HepG2 (cell line): ENCODE measurements around the gene ARHGAP26. TPM values are rescaled to one million over a fixed set of nuclear protein-coding genes. Genes with fewer than 3 reads are reported as not detected.

Source experiments
- ATAC-seq: fragments of 200-7000 bp; cut with Tn5 transposase; 3 replicates; pipeline ENCODE4 v1.9.1; 2020; ENCODE audit warnings: mild to moderate bottlenecking, moderate library complexity
- BruUV-seq: library from RNA; stranded (reverse); fragments of 400-500 nt; replicated peaks from 2 replicates; lab custom pipeline; 2021; lab: Mats Ljungman, UMichigan
- CTCF ChIA-PET: fragments of 300-600 bp; formaldehyde crosslinking; extraction: SDS; loops from one replicate; lab custom pipeline; 2021; ENCODE audit warnings: low total read pairs, inconsistent platforms, low intra/inter-chr PET ratio; lab: Yijun Ruan, JAX
- POLR2A ChIA-PET: fragments of 350-600 bp; sonication (Branson Sonifier 250); formaldehyde crosslinking; loops from one replicate; lab custom pipeline; 2020; ENCODE audit warnings: antibody characterized with exemption, inconsistent platforms; lab: Yijun Ruan, JAX
- DNase-seq: peaks from one replicate; pipeline ENCODE4 v3.0.0-alpha.2; 2015; ENCODE audit warnings: low spot score
- FAIRE-seq: peaks from 3 replicates; lab custom pipeline; 2011; peaks lifted over from hg19 to GRCh38; lab: Jason Lieb, UNC
- H2AFZ ChIP-seq: one replicate; pipeline ENCODE4 v1.6.1; 2011; ENCODE audit warnings: low read length, inconsistent platforms
- H3K27ac ChIP-seq: fragments of 300-600 bp; 3 replicates; pipeline ENCODE4 v1.8.0; 2011; ENCODE audit warnings: mixed run types, mild to moderate bottlenecking, mixed read lengths, low read length, inconsistent platforms; ENCODE audit not compliant: insufficient read depth; ENCODE audit errors: extremely low read length
- H3K27me3 ChIP-seq, 2 experiments: fragments of 200-600 bp in 1 of 2; 2 replicates in 1 of 2; 3 replicates in 1 of 2; pipeline versions ENCODE4 v1.6.0 to v1.8.0; 2011; ENCODE audit warnings: low read length in 2 of 2, mild to moderate bottlenecking in 2 of 2, moderate library complexity in 2 of 2, inconsistent platforms in 1 of 2; ENCODE audit not compliant: insufficient read depth in 2 of 2, control insufficient read depth in 1 of 2
- H3K36me3 ChIP-seq, 2 experiments: fragments of 200-600 bp in 1 of 2; replicated peaks in 1 of 2; 2 replicates in 1 of 2; 3 replicates in 1 of 2; pipeline versions ENCODE4 v1.5.1 to v1.8.0; 2011; ENCODE audit warnings: low read length in 2 of 2, inconsistent platforms in 1 of 2; ENCODE audit not compliant: insufficient read depth in 2 of 2, control insufficient read depth in 1 of 2
- H3K4me1 ChIP-seq: 2 replicates; pipeline ENCODE4 v1.5.1; 2012; ENCODE audit warnings: low read length, inconsistent platforms; ENCODE audit not compliant: insufficient read depth
- H3K4me2 ChIP-seq: 2 replicates; pipeline ENCODE4 v1.6.0; 2011; ENCODE audit warnings: low read depth, low read length, inconsistent platforms
- H3K4me3 ChIP-seq, 3 experiments: fragments of 200-600 bp in 1 of 3; sonication (generic), shearing (Covaris generic) in 1 of 3; replicated peaks in 1 of 3; 2 replicates each; pipeline ENCODE4 v1.5.1; 2011 to 2016; ENCODE audit warnings: low read length in 3 of 3, inconsistent platforms in 2 of 3, low read depth in 2 of 3, mild to moderate bottlenecking in 2 of 3, control low read depth in 1 of 3, mixed read lengths in 1 of 3; ENCODE audit not compliant: insufficient read depth in 1 of 3
- H3K79me2 ChIP-seq: one replicate; pipeline ENCODE4 v1.6.1; 2011; ENCODE audit warnings: low read length, inconsistent platforms; ENCODE audit not compliant: insufficient read depth
- H3K9ac ChIP-seq: 2 replicates; pipeline ENCODE4 v1.6.0; 2011; ENCODE audit warnings: mild to moderate bottlenecking, low read depth, low read length, inconsistent platforms; ENCODE audit not compliant: insufficient read depth
- H3K9me3 ChIP-seq: 2 replicates; pipeline ENCODE4 v1.5.1; 2012; ENCODE audit warnings: mild to moderate bottlenecking, low read length
- H4K20me1 ChIP-seq: 2 replicates; pipeline ENCODE4 v1.6.0; 2011; ENCODE audit warnings: inconsistent platforms, mild to moderate bottlenecking, low read length, moderate library complexity; ENCODE audit not compliant: insufficient read depth
- MIER2 ChIP-seq: IDR thresholded peaks from 2 replicates; pipeline ENCODE4 v1.6.1; 2016; ENCODE audit warnings: missing biosample characterization, missing genetic modification reagents
- NR2F6 ChIP-seq, 2 experiments: IDR thresholded peaks; 2 replicates each; pipeline ENCODE4 v1.6.1; 2016; ENCODE audit warnings: antibody characterized with exemption in 1 of 2, mild to moderate bottlenecking in 1 of 2
- NRL ChIP-seq: sonication (generic); formaldehyde crosslinking; IDR thresholded peaks from 2 replicates; pipeline ENCODE4 v1.5.0; 2020; ENCODE audit warnings: missing genetic modification reagents, mild to moderate bottlenecking, moderate library complexity, borderline replicate concordance
- SSRP1 ChIP-seq: IDR thresholded peaks from 2 replicates; pipeline ENCODE4 v1.6.1; 2016; ENCODE audit warnings: control low read depth
- TFAP4 ChIP-seq: sonication (generic); IDR thresholded peaks from 2 replicates; pipeline ENCODE4 v1.6.1; 2016; ENCODE audit warnings: low read depth, borderline replicate concordance
- ZBTB44 ChIP-seq: sonication (generic); formaldehyde crosslinking; IDR thresholded peaks from 2 replicates; pipeline ENCODE4 v1.4.0; 2020; ENCODE audit warnings: missing genetic modification reagents
- ZNF121 ChIP-seq: sonication (generic); formaldehyde crosslinking; IDR thresholded peaks from 2 replicates; pipeline ENCODE4 v1.5.0; 2020; ENCODE audit warnings: mild to moderate bottlenecking, missing genetic modification reagents
- ZNF124 ChIP-seq: sonication (generic); formaldehyde crosslinking; IDR thresholded peaks from 2 replicates; pipeline ENCODE4 v1.4.0; 2020; ENCODE audit warnings: missing genetic modification reagents
- ZNF33B ChIP-seq: sonication (generic); formaldehyde crosslinking; IDR thresholded peaks from 2 replicates; pipeline ENCODE4 v1.5.1; 2020; ENCODE audit warnings: mild to moderate bottlenecking, missing genetic modification reagents
- ZNF557 ChIP-seq: sonication (generic); formaldehyde crosslinking; IDR thresholded peaks from 2 replicates; pipeline ENCODE4 v1.4.0; 2020; ENCODE audit warnings: missing genetic modification reagents
- ZNF776 ChIP-seq: sonication (generic); formaldehyde crosslinking; IDR thresholded peaks from 2 replicates; pipeline ENCODE4 v1.4.0; 2020; ENCODE audit warnings: mild to moderate bottlenecking, missing genetic modification reagents
- in situ Hi-C: cut with HindIII; loops from 2 replicates; pipeline ENCODE4 v1.10.0; 2017; ENCODE audit warnings: low pct_unique_long_range_greater_than_20kb; ENCODE audit not compliant: extremely low pct_ligation_motif_present
- intact Hi-C: fragments of 100-400 bp; cut with micrococcal nuclease; formaldehyde crosslinking; loops from one replicate; pipeline ENCODE4 v1.10.0; 2022; ENCODE audit not compliant: unreplicated experiment
- polyA plus RNA-seq, 8 experiments: library from polyadenylated mRNA; depleted of rRNA in 3 of 8; stranded (reverse) in 7 of 8; unstranded in 1 of 8; fragments of >200 nt; fragmentation: Illumina TruSeq in 4 of 8; extraction: Trizol in 4 of 8; gene quantifications; 2 replicates each; pipeline versions ENCODE4 v1.2.1 to v1.2.3, GENCODE V29; 2011 to 2016; ENCODE audit warnings: low read depth in 4 of 8, missing spikeins in 1 of 8, mixed read lengths in 1 of 8; ENCODE audit not compliant: insufficient read depth in 1 of 8
- total RNA-seq, 5 experiments: library from RNA; depleted of rRNA; stranded (reverse); fragments of >200 nt; fragmentation: Illumina TruSeq; extraction: Trizol; gene quantifications; 2 replicates each; pipeline ENCODE4 v1.2.3, GENCODE V29; 2016; ENCODE audit warnings: low read depth in 1 of 5

ARHGAP26 gene
- total and polyA plus RNA-seq, 2 of the 13 experiments (the other 11 are each of a cell fraction or from before 2014, with no cell fraction given): 9.6 to 18.2 TPM

- no TSS peak for BruUV-seq
- intact Hi-C loops (no loop called here), in situ Hi-C loops (no loop called here)
- ChIA-PET CTCF (no interaction called here), POLR2A (no interaction called here)
- Histone ChIP-seq H3K79me2 (no peaks in the 10 kb centered on the region), H3K9ac (no peak overlapping the region), H3K27ac (no peak overlapping the region), H3K4me1 (peaks cover 4% of the 10 kb centered on the region), H3K9me3 (no peaks in the 10 kb centered on the region), H4K20me1 (no peaks in the 10 kb centered on the region), H2AFZ (no peak overlapping the region), H3K27me3 (no peaks in the 10 kb centered on the region), H3K36me3 (peaks cover 3 to 5% of the 10 kb centered on the region in 2 experiments; a peak in 4 of 5 replicates), H3K4me2 (no peak overlapping the region), H3K4me3 (no peak overlapping the region)
- FAIRE-seq (no peak), ATAC-seq (no peak), DNase-seq (no peak)
- no peak for TF ChIP-seq ZNF121 (CRISPR knock-in tag)
- no peak for TF ChIP-seq ZNF33B (CRISPR knock-in tag)
- no peak for TF ChIP-seq NR2F6 (IDR thresholded peaks at IDR 0.05)
- TF ChIP-seq NR2F6 (CRISPR knock-in tag; IDR thresholded peaks at IDR 0.05): no peak
- TF ChIP-seq ZNF557 (CRISPR knock-in tag): no peak
- no peak for TF ChIP-seq MIER2 (CRISPR knock-in tag)
- no peak for TF ChIP-seq SSRP1
- no peak for TF ChIP-seq TFAP4
- no peak for TF ChIP-seq ZNF124 (CRISPR knock-in tag)
- TF ChIP-seq ZNF776 (CRISPR knock-in tag): no peak
- TF ChIP-seq NRL: no peak
- TF ChIP-seq ZBTB44: no peak
- TF ChIP-seq, all 625 proteins: peak for 0
Observed at GRCh38 chr5:143071927-143072326, 301.8 kb downstream of the ARHGAP26 start.
